HEK293T (cell line): ENCODE results near the gene ZNF362.

Source experiments
- CTCF ChIA-PET: fragments of 350-600 bp; formaldehyde crosslinking; extraction: SDS; loops from one replicate; lab custom pipeline; 2021; ENCODE audit warnings: antibody characterized with exemption, inconsistent platforms; lab: Yijun Ruan, JAX
- POLR2A ChIA-PET: fragments of 350-600 bp; formaldehyde crosslinking; extraction: SDS; loops from one replicate; lab custom pipeline; 2020; ENCODE audit warnings: antibody characterized with exemption, inconsistent platforms; lab: Yijun Ruan, JAX
- DNase-seq: peaks from one replicate; pipeline ENCODE4 v3.0.0; 2012; ENCODE audit warnings: mixed read lengths; ENCODE audit errors: extremely low spot score
- ARNT ChIP-seq: fragments of 450-650 bp; IDR thresholded peaks from 2 replicates; pipeline ENCODE4 v1.6.1; 2017; ENCODE audit warnings: mild to moderate bottlenecking
- BHLHE40 ChIP-seq: fragments of 450-650 bp; IDR thresholded peaks from 2 replicates; pipeline ENCODE4 v1.6.1; 2016; ENCODE audit warnings: mild to moderate bottlenecking, moderate library complexity, borderline replicate concordance
- CTBP1 ChIP-seq: fragments of 450-650 bp; IDR thresholded peaks from 2 replicates; pipeline ENCODE4 v1.6.1; 2016; ENCODE audit warnings: borderline replicate concordance
- ELF4 ChIP-seq: fragments of 450-650 bp; IDR thresholded peaks from 2 replicates; pipeline ENCODE4 v1.6.1; 2017; ENCODE audit warnings: antibody characterized with exemption
- FOXA1 ChIP-seq: fragments of 450-650 bp; IDR thresholded peaks from 2 replicates; pipeline ENCODE4 v1.6.1; 2016; ENCODE audit warnings: mild to moderate bottlenecking
- FOXK2 ChIP-seq: fragments of 450-650 bp; IDR thresholded peaks from 2 replicates; pipeline ENCODE4 v1.6.1; 2016; ENCODE audit warnings: mild to moderate bottlenecking
- FOXM1 ChIP-seq: fragments of 450-650 bp; IDR thresholded peaks from 2 replicates; pipeline ENCODE4 v1.6.1; 2017; ENCODE audit warnings: mild to moderate bottlenecking, borderline replicate concordance
- HDGF ChIP-seq: fragments of 450-650 bp; IDR thresholded peaks from 2 replicates; pipeline ENCODE4 v1.6.1; 2017; ENCODE audit warnings: antibody characterized with exemption, borderline replicate concordance
- L3MBTL2 ChIP-seq: fragments of 450-650 bp; conservative IDR thresholded peaks from 2 replicates; pipeline ENCODE4 v1.6.1; 2016; ENCODE audit warnings: mild to moderate bottlenecking
- LEF1 ChIP-seq: fragments of 450-650 bp; IDR thresholded peaks from 2 replicates; pipeline ENCODE4 v1.6.1; 2017; ENCODE audit warnings: mild to moderate bottlenecking, borderline replicate concordance
- NFRKB ChIP-seq: fragments of 450-650 bp; IDR thresholded peaks from 2 replicates; pipeline ENCODE4 v1.6.1; 2016; ENCODE audit warnings: mild to moderate bottlenecking, moderate library complexity
- PKNOX1 ChIP-seq: fragments of 450-650 bp; IDR thresholded peaks from 2 replicates; pipeline ENCODE4 v1.6.1; 2016
- SP1 ChIP-seq: fragments of 450-650 bp; IDR thresholded peaks from 2 replicates; pipeline ENCODE4 v1.6.1; 2017
- TARDBP ChIP-seq: fragments of 450-650 bp; IDR thresholded peaks from 2 replicates; pipeline ENCODE4 v1.6.1; 2016
- ZNF384 ChIP-seq: fragments of 450-650 bp; IDR thresholded peaks from 2 replicates; pipeline ENCODE4 v1.6.1; 2016

ZNF362 gene

GRCh38 chr1:33268927-33269610 lies 12.8 kb downstream of the ZNF362 start:
- CTCF ChIA-PET, result no interaction called here
- TF ChIP-seq TARDBP (no peak), HDGF (no peak)
- DNase-seq, result no peak
- POLR2A ChIA-PET, result interaction anchor here (0.7 to 0.9 kb wide), 2 partner anchors 8 to 142 kb away, joined by 3 read pairs; no protein-coding TSS in a partner anchor

- DNase-seq, result no peak
- POLR2A ChIA-PET, result interaction anchor here (0.7 to 0.9 kb wide), 2 partner anchors 9 to 142 kb away, joined by 3 read pairs; no protein-coding TSS in a partner anchor
- CTCF ChIA-PET, result no interaction called here
- TF ChIP-seq NFRKB (no peak), PKNOX1 (no peak), FOXM1 (no peak), ELF4 (no peak), FOXK2 (no peak), LEF1 (no peak), SP1 (no peak), CTBP1 (no peak)
These were observed 13.3 kb downstream of the ZNF362 start for GRCh38 chr1:33269621-33270020.

GRCh38 chr1:33270379-33270778 lies 14.1 kb downstream of the ZNF362 start:
- POLR2A ChIA-PET, result no interaction called here
- TF ChIP-seq FOXA1 (no peak), TARDBP (no peak), HDGF (no peak), PKNOX1 (no peak)
- no peak for DNase-seq
- CTCF ChIA-PET, result no interaction called here

GRCh38 chr1:33270808-33271465 lies 14.6 kb downstream of the ZNF362 start:
- TF ChIP-seq FOXA1 (no peak), TARDBP (no peak), BHLHE40 (no peak), LEF1 (no peak), HDGF (no peak), FOXK2 (no peak), L3MBTL2 (no peak), ZNF384 (no peak), NFRKB (no peak), ARNT (no peak)
- ChIA-PET POLR2A (no interaction called here), CTCF (no interaction called here)
- no peak for DNase-seq

GRCh38 chr1:33271666-33272505 lies 15.6 kb downstream of the ZNF362 start:
- CTCF ChIA-PET, result interaction anchor here (1.5 kb wide), 1 partner anchor 23 kb away, joined by 3 read pairs; no protein-coding TSS in a partner anchor
- TF ChIP-seq FOXK2 (no peak), BHLHE40 (no peak), CTBP1 (no peak), LEF1 (no peak), PKNOX1 (no peak), ZNF384 (no peak)

GRCh38 chr1:33272509-33272908 lies 16.2 kb downstream of the ZNF362 start:
- no peak for TF ChIP-seq SP1
- ChIA-PET CTCF (interaction anchor here (1.5 kb wide), 1 partner anchor 23 kb away, joined by 3 read pairs; no protein-coding TSS in a partner anchor), POLR2A (no interaction called here)
- DNase-seq, result no peak

More at GRCh38 chr1:33271666-33272505, 15.6 kb downstream of the ZNF362 start:
- POLR2A ChIA-PET, result no interaction called here
- no peak for DNase-seq

- CTCF ChIA-PET, result interaction anchor here (1.0 to 1.5 kb wide), 2 partner anchors 22 kb away, joined by 3 read pairs; no protein-coding TSS in a partner anchor
- no peak for TF ChIP-seq FOXA1
- TF ChIP-seq CTBP1, result no peak
- TF ChIP-seq L3MBTL2, result no peak
- no peak for TF ChIP-seq FOXM1
- TF ChIP-seq HDGF, result no peak
- no peak for TF ChIP-seq BHLHE40
- TF ChIP-seq ARNT, result no peak
- no peak for DNase-seq
- POLR2A ChIA-PET, result no interaction called here
These were observed 16.6 kb downstream of the ZNF362 start for GRCh38 chr1:33272930-33273329.
